Measurements from ENCODE around the gene SPEM2. TPM values are rescaled to one million over a fixed set of nuclear protein-coding genes. Genes with fewer than 3 reads are reported as not detected.

SPEM2 gene
- total RNA-seq, 2 experiments from 2014 or later, result not detected

GRCh38 chr17:7463372-7463846 is 38.0 kb downstream of the SPEM2 start:
- Mint-ChIP-seq H3K4me1 (ENCODE audit: low read depth) (peaks cover 15% of the 10 kb centered on the region), H3K27ac (no peak overlapping the region), H3K36me3 (ENCODE audit: low read depth) (peaks cover 20% of the 10 kb centered on the region), H3K27me3 (no peaks in the 10 kb centered on the region), H3K4me3 (no peak overlapping the region), H3K9me3 (no peaks in the 10 kb centered on the region)
- ATAC-seq (no peak), DNase-seq (no peak)
- POLR2A ChIA-PET, result interaction anchor here (0.6 to 16.3 kb wide), 5 partner anchors 9 to 43 kb away, joined by 3 to 122 read pairs (median 9); partner anchors contain the start of genes POLR2A and ZBTB4
- TF ChIP-seq CTCF (IDR thresholded peaks at IDR 0.05), result no peak
- CTCF ChIA-PET, result no interaction called here
- intact Hi-C loops (cut with micrococcal nuclease), result no loop called here

DNA sequence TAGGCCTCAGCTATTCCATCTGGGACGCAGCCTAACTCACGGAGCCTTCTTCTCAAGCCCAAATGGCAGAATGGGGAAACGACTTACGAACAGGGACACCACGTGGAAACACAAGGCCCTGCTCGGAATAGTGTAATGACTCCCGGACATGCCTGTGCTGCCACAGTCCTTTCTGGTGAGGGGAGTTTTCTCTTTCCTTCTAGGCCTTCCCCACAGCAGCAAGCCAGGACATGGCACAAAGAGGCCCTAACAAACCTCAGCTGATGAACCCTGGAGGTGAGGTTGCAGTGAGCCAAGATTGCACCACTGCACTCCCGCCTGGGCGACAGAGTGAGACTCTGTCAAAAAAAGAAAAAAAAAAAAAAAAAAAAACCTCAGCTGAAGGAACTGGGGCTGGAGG is 38.7 kb downstream of the SPEM2 start:
- Mint-ChIP-seq H3K4me3 (no peak overlapping the region), H3K27ac (no peak overlapping the region), H3K27me3 (no peaks in the 10 kb centered on the region), H3K36me3 (ENCODE audit: low read depth) (peaks cover 18% of the 10 kb centered on the region), H3K9me3 (no peaks in the 10 kb centered on the region), H3K4me1 (ENCODE audit: low read depth) (peaks cover 20% of the 10 kb centered on the region)
- ATAC-seq, result no peak
- CTCF ChIA-PET, result no interaction called here
- TF ChIP-seq CTCF (IDR thresholded peaks at IDR 0.05), result no peak
- intact Hi-C loops (cut with micrococcal nuclease), result no loop called here
- POLR2A ChIA-PET, result interaction anchor here (1.0 to 16.3 kb wide), 3 partner anchors 9 to 20 kb away, joined by 3 to 122 read pairs (median 9); partner anchors contain the start of gene ZBTB4
- DNase-seq, result no peak

DNA sequence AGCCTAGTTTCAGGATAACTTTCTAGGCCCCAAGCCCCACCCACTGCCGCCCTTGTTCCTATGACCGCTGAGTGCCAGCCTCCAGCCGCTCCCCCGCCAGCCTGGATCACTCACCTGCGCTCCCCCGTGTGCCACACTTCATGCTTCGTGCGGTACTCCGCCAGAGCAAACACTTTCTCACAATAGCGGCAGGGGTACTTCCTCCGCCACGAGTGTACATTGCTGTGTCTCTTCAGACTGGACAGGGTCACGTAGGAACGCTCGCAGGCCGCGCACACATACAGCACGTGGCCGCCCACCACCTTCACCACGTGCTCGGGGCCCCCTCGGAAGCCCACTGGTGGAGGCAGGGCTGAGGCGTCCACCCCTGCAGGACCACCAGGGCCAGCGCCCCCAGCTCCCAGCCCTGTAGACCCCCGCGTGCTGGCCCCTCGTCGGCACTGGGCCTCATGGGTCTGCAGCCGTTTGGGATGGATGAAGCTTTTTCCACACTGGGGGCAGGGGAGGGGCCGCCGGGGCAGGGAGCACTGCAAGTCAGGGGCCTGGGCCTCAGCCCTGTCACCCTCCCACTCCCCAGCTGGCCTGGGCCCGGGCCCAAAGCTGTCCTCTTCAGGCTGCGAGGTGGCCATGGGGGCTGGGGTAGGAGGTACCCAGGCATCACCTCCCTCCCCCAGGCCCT is 40.3 kb downstream of the SPEM2 start:
- ChIA-PET POLR2A (interaction anchor here (16.3 kb wide), 1 partner anchor 11 kb away, joined by 122 read pairs; the partner anchor contains the start of gene ZBTB4), CTCF (interaction anchor here (2.2 kb wide), 1 partner anchor 10 kb away, joined by 8 read pairs; no protein-coding TSS in a partner anchor)
- ATAC-seq (no peak), DNase-seq (no peak)
- Mint-ChIP-seq H3K4me1 (ENCODE audit: low read depth) (peaks cover 22% of the 10 kb centered on the region), H3K9me3 (no peaks in the 10 kb centered on the region), H3K27me3 (no peaks in the 10 kb centered on the region), H3K4me3 (no peak overlapping the region), H3K27ac (no peak overlapping the region), H3K36me3 (ENCODE audit: low read depth) (peaks cover 16% of the 10 kb centered on the region)
- no peak for TF ChIP-seq CTCF (IDR thresholded peaks at IDR 0.05)
- intact Hi-C loops (cut with micrococcal nuclease), result no loop called here

DNA sequence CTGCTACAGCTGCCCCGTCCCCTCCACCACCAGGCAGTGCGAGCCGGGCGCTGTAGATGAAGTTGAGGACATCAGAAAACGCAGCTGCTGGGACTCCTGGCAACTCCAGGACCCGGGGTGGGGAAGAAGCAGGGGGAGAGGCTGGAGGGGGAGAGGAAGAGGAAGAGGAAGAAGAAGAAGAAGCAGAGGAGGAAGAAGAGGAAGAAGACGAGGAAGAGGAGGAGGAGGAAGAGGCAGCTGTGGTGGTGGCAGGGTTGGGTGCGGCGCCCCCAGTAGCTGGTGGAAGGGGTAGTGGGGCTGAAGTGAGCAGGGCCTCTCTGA is 40.9 kb downstream of the SPEM2 start:
- no peak for DNase-seq
- CTCF ChIA-PET, result interaction anchor here (2.2 kb wide), 1 partner anchor 10 kb away, joined by 8 read pairs; no protein-coding TSS in a partner anchor
- Mint-ChIP-seq H3K27ac (peak overlapping the region; percentile 83), H3K27me3 (no peaks in the 10 kb centered on the region), H3K36me3 (ENCODE audit: low read depth) (peaks cover 15% of the 10 kb centered on the region), H3K4me1 (ENCODE audit: low read depth) (peaks cover 24% of the 10 kb centered on the region), H3K9me3 (no peaks in the 10 kb centered on the region), H3K4me3 (no peak overlapping the region)
- POLR2A ChIA-PET, result interaction anchor here (0.6 to 16.3 kb wide), 3 partner anchors 11 to 20 kb away, joined by 4 to 122 read pairs (median 5); partner anchors contain the start of gene ZBTB4
- intact Hi-C loops (cut with micrococcal nuclease), result no loop called here
- TF ChIP-seq CTCF (IDR thresholded peaks at IDR 0.05), result no peak
- no peak for ATAC-seq
